Measurements from ENCODE around the gene TTLL10.

TTLL10 gene

GRCh38 chr1:1179346-1179982 lies 5.8 kb downstream of the TTLL10 start:
- H3K4me3 ChIP-seq (ENCODE audit: low read depth, low read length), result no peak overlapping the region
- TF ChIP-seq CTCF (conservative IDR thresholded peaks at IDR 0.05; ENCODE audit: low read depth, low read length), result no peak
- no peak for DNase-seq (ENCODE audit: low read depth)

- no peak for TF ChIP-seq CTCF (conservative IDR thresholded peaks at IDR 0.05; ENCODE audit: low read depth, low read length)
- H3K4me3 ChIP-seq (ENCODE audit: low read depth, low read length), result no peak overlapping the region
- DNase-seq (ENCODE audit: low read depth), result no peak
These were observed 6.5 kb downstream of the TTLL10 start for GRCh38 chr1:1179983-1180861.

GRCh38 chr1:1181129-1181937 lies 7.7 kb downstream of the TTLL10 start:
- DNase-seq (ENCODE audit: low read depth), result no peak
- no peak for TF ChIP-seq CTCF (conservative IDR thresholded peaks at IDR 0.05; ENCODE audit: low read depth, low read length)

GRCh38 chr1:1181938-1182410 lies 8.3 kb downstream of the TTLL10 start:
- no peak overlapping the region for H3K4me3 ChIP-seq (ENCODE audit: low read depth, low read length)
- TF ChIP-seq CTCF (conservative IDR thresholded peaks at IDR 0.05; ENCODE audit: low read depth, low read length), result no peak
- no peak for DNase-seq (ENCODE audit: low read depth)

More at GRCh38 chr1:1181129-1181937, 7.7 kb downstream of the TTLL10 start:
- H3K4me3 ChIP-seq (ENCODE audit: low read depth, low read length), result no peak overlapping the region

- no peak for DNase-seq (ENCODE audit: low read depth)
- no peak overlapping the region for H3K4me3 ChIP-seq (ENCODE audit: low read depth, low read length)
- no peak for TF ChIP-seq CTCF (conservative IDR thresholded peaks at IDR 0.05; ENCODE audit: low read depth, low read length)
These were observed 9.0 kb downstream of the TTLL10 start for GRCh38 chr1:1182491-1183220.

GRCh38 chr1:1183221-1183747 lies 9.6 kb downstream of the TTLL10 start:
- DNase-seq (ENCODE audit: low read depth), result no peak
- no peak overlapping the region for H3K4me3 ChIP-seq (ENCODE audit: low read depth, low read length)
- no peak for TF ChIP-seq CTCF (conservative IDR thresholded peaks at IDR 0.05; ENCODE audit: low read depth, low read length)

Measured in choroid plexus epithelial cell (primary cell).